ENCODE measurements around the gene DDX31. TPM values are rescaled to one million over a fixed set of nuclear protein-coding genes. Genes with fewer than 3 reads are reported as not detected.

Gene DDX31
- total and polyA plus RNA-seq, 8 donors = 4.9 to 17.0 (median 7.7) TPM

DNA sequence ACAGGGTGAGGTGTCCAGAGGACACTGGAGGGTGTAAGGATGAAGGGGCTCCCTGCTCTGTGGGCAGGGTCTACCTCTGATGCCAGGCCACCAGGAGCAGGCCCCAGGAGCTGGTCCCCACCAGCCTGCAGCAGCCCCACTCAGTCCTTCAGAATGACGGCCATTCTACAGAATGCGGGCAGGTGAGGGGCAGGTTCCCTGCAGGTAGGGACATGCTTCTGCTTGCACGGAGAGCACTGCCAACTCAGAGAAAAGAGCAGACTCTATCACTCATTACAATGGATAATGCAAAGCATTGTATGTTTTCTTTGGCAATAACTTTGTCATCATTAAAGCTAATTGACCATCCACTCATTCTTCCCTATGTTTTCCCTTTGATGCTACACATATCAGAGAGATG lies 39.0 kb downstream of the DDX31 start:
- ATAC-seq (no peak), DNase-seq (no peak), FAIRE-seq (no peak)
- TF ChIP-seq, protein P1, sequence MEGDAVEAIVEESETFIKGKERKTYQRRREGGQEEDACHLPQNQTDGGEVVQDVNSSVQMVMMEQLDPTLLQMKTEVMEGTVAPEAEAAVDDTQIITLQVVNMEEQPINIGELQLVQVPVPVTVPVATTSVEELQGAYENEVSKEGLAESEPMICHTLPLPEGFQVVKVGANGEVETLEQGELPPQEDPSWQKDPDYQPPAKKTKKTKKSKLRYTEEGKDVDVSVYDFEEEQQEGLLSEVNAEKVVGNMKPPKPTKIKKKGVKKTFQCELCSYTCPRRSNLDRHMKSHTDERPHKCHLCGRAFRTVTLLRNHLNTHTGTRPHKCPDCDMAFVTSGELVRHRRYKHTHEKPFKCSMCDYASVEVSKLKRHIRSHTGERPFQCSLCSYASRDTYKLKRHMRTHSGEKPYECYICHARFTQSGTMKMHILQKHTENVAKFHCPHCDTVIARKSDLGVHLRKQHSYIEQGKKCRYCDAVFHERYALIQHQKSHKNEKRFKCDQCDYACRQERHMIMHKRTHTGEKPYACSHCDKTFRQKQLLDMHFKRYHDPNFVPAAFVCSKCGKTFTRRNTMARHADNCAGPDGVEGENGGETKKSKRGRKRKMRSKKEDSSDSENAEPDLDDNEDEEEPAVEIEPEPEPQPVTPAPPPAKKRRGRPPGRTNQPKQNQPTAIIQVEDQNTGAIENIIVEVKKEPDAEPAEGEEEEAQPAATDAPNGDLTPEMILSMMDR (IDR thresholded peaks at IDR 0.05) = no peak
- H3K4me3 ChIP-seq = no peak overlapping the region
- 86 to 90% methylated on average over 3 of the region's 3 CpGs for WGBS, 2 donors
- H3K27ac ChIP-seq = no peak overlapping the region
- H3K27me3 ChIP-seq = no peaks in the 10 kb centered on the region
- H3K36me3 ChIP-seq = peaks cover 0 to 45% (median 6%) of the 10 kb centered on the region in 3 donors
- intact Hi-C loops (cut with DNase I) = no loop called here
- H3K9me3 ChIP-seq = no peaks in the 10 kb centered on the region
- no peaks in the 10 kb centered on the region for H3K4me1 ChIP-seq

- H3K4me1 ChIP-seq = no peaks in the 10 kb centered on the region
- peaks cover 0 to 52% (median 6%) of the 10 kb centered on the region in 3 donors for H3K36me3 ChIP-seq
- 88 to 91% methylated on average over 9 of the region's 9 CpGs for WGBS, 2 donors
- H3K27ac ChIP-seq = no peak overlapping the region
- TF ChIP-seq, protein P1 (IDR thresholded peaks at IDR 0.05) = no peak
- DNase-seq (no peak), ATAC-seq (no peak), FAIRE-seq (no peak)
- no peaks in the 10 kb centered on the region for H3K27me3 ChIP-seq
- no peaks in the 10 kb centered on the region for H3K9me3 ChIP-seq
- no peak overlapping the region for H3K4me3 ChIP-seq
- intact Hi-C loops (cut with DNase I) = no loop called here
Measured at GRCh38 chr9:132630116-132630515, 39.7 kb downstream of the DDX31 start.

GRCh38 chr9:132628746-132629145 lies 41.0 kb downstream of the DDX31 start:
- intact Hi-C loops (cut with DNase I) = no loop called here
- H3K27me3 ChIP-seq = no peaks in the 10 kb centered on the region
- no peak for ATAC-seq
- TF ChIP-seq, protein P1 (IDR thresholded peaks at IDR 0.05) = no peak
- no peak for FAIRE-seq
- no peaks in the 10 kb centered on the region for H3K4me1 ChIP-seq
- no peak for DNase-seq
- peaks cover 0 to 54% (median 6%) of the 10 kb centered on the region in 3 donors for H3K36me3 ChIP-seq
- H3K9me3 ChIP-seq = no peaks in the 10 kb centered on the region
- H3K27ac ChIP-seq = no peak overlapping the region
- 92 to 97% methylated on average over 6 to 8 of the region's 8 CpGs for WGBS, 2 donors
- no peak overlapping the region for H3K4me3 ChIP-seq

- Histone ChIP-seq H3K27ac (no peak overlapping the region), H3K36me3 (peaks cover 0 to 54% (median 6%) of the 10 kb centered on the region in 3 donors), H3K9me3 (no peaks in the 10 kb centered on the region), H3K27me3 (no peaks in the 10 kb centered on the region), H3K4me3 (no peak overlapping the region), H3K4me1 (no peaks in the 10 kb centered on the region)
- WGBS, 2 donors = 89 to 94% methylated on average over 11 of the region's 11 CpGs
- FAIRE-seq (no peak), DNase-seq (no peak), ATAC-seq (no peak)
- TF ChIP-seq, protein P1 (IDR thresholded peaks at IDR 0.05) = no peak
- intact Hi-C loops (cut with DNase I) = no loop called here
Measured at GRCh38 chr9:132627594-132627993, 42.2 kb downstream of the DDX31 start.

GRCh38 chr9:132627106-132627505 lies 42.7 kb downstream of the DDX31 start:
- intact Hi-C loops (cut with DNase I) = no loop called here
- no peak for FAIRE-seq
- Histone ChIP-seq H3K9me3 (no peaks in the 10 kb centered on the region), H3K4me1 (no peaks in the 10 kb centered on the region), H3K27me3 (no peaks in the 10 kb centered on the region), H3K36me3 (peaks cover 0 to 54% (median 6%) of the 10 kb centered on the region in 3 donors), H3K27ac (no peak overlapping the region), H3K4me3 (no peak overlapping the region)
- DNase-seq = no peak
- ATAC-seq = peak in 2 of 4 donors; percentile 41 to 68
- WGBS, 2 donors = 81 to 85% methylated on average over 7 of the region's 7 CpGs
- TF ChIP-seq, protein P1 (IDR thresholded peaks at IDR 0.05) = no peak

Measured in pancreas (tissue), 10 donors.